Activated CD4-positive, alpha-beta memory T cell treated with anti-CD3 and anti-CD28 coated beads for 36 hours (primary cell): ENCODE measurements around the gene ZMYND12. TPM values are rescaled to one million over a fixed set of nuclear protein-coding genes. Genes with fewer than 3 reads are reported as not detected.

ENCODE experiments used
- CTCF ChIA-PET: fragments of 350-600 bp; sonication (Branson Sonifier 250); formaldehyde crosslinking; loops from one replicate; lab custom pipeline; 2021; ENCODE audit warnings: antibody characterized with exemption, inconsistent platforms; lab: Charles Lee
- POLR2A ChIA-PET: fragments of 350-600 bp; sonication (Branson Sonifier 250); formaldehyde crosslinking; loops from one replicate; lab custom pipeline; 2021; ENCODE audit warnings: antibody characterized with exemption; lab: Charles Lee
- DNase-seq: peaks from one replicate; pipeline ENCODE4 v3.0.0-alpha.2; 2020
- H3K27ac Mint-ChIP-seq: one replicate; pipeline ENCODE4 v1.8.0; 2021; ENCODE audit warnings: mixed read lengths
- H3K27me3 Mint-ChIP-seq: one replicate; pipeline ENCODE4 v1.8.0; 2021; ENCODE audit warnings: mixed read lengths
- H3K36me3 Mint-ChIP-seq: one replicate; pipeline ENCODE4 v1.8.0; 2021; ENCODE audit warnings: mixed read lengths
- H3K4me1 Mint-ChIP-seq: one replicate; pipeline ENCODE4 v1.8.0; 2021; ENCODE audit warnings: low read depth, mixed read lengths
- H3K4me3 Mint-ChIP-seq: one replicate; pipeline ENCODE4 v1.8.0; 2021; ENCODE audit warnings: mild to moderate bottlenecking, mixed read lengths
- H3K9me3 Mint-ChIP-seq: one replicate; pipeline ENCODE4 v1.8.0; 2021; ENCODE audit warnings: mixed read lengths
- intact Hi-C: fragments of 100-400 bp; cut with micrococcal nuclease; formaldehyde crosslinking; loops from one replicate; pipeline ENCODE4 v1.15.1; 2023
- total RNA-seq, 2 experiments: library from RNA; stranded (reverse); gene quantifications; one replicate each; pipeline ENCODE4 v1.2.3, GENCODE V29; 2021

The ZMYND12 gene
- total RNA-seq, 2 experiments from 2014 or later = 0.97 to 1.3 TPM

DNA sequence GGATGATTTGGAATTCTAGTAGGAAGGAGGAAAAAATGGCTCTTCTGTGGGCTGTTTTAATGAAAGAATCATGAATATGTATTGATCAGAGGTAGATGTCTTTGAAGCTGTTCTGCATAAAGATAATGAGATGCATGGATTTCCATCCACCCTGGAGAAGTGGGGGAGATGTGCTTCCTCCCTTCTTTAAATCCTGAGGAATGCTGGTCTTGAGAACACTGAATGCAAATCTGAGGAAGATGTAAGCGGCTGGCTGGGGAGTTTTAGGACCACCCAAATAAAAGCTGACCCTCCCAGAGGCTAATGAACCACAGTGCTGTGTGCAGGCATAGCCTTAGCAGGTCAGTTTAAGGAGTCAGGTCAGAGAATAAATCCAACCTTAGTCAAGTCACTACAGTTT, 37.3 kb downstream of the ZMYND12 start:
- no peak overlapping the region for H3K4me3 Mint-ChIP-seq
- intact Hi-C loops = no loop called here
- ChIA-PET POLR2A (no interaction called here), CTCF (no interaction called here)
- no peak for DNase-seq
- peaks cover 5% of the 10 kb centered on the region for H3K27me3 Mint-ChIP-seq
- H3K4me1 Mint-ChIP-seq = no peaks in the 10 kb centered on the region
- no peak overlapping the region for H3K27ac Mint-ChIP-seq
- H3K9me3 Mint-ChIP-seq = no peaks in the 10 kb centered on the region
- H3K36me3 Mint-ChIP-seq = no peaks in the 10 kb centered on the region

DNA sequence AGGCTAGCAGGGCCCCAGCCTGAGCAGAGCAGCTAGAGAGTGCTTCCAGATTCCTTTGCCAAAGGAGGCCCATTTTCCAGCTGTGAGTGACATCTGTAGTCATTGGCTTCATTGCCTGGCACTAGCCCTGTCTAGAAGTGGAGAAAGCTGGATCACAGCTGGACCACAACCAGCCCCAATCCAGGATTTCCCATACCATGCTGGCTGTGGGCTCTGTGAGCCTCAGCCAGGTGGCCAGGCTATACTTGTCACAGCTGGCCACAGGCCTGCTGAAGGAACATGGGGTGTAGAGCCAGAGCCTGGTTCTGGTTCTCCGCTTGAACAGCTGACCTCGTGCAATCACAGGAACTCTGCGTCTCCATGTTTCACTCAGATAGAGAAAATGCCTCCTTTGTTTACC, 38.7 kb downstream of the ZMYND12 start:
- H3K27me3 Mint-ChIP-seq = peaks cover 5% of the 10 kb centered on the region
- DNase-seq = no peak
- no peaks in the 10 kb centered on the region for H3K36me3 Mint-ChIP-seq
- intact Hi-C loops = no loop called here
- no peak overlapping the region for H3K27ac Mint-ChIP-seq
- no peak overlapping the region for H3K4me3 Mint-ChIP-seq
- H3K9me3 Mint-ChIP-seq = no peaks in the 10 kb centered on the region
- no peaks in the 10 kb centered on the region for H3K4me1 Mint-ChIP-seq
- ChIA-PET CTCF (no interaction called here), POLR2A (interaction anchor here (0.6 kb wide), 1 partner anchor 47 kb away, joined by 3 read pairs; no protein-coding TSS in a partner anchor)

DNA sequence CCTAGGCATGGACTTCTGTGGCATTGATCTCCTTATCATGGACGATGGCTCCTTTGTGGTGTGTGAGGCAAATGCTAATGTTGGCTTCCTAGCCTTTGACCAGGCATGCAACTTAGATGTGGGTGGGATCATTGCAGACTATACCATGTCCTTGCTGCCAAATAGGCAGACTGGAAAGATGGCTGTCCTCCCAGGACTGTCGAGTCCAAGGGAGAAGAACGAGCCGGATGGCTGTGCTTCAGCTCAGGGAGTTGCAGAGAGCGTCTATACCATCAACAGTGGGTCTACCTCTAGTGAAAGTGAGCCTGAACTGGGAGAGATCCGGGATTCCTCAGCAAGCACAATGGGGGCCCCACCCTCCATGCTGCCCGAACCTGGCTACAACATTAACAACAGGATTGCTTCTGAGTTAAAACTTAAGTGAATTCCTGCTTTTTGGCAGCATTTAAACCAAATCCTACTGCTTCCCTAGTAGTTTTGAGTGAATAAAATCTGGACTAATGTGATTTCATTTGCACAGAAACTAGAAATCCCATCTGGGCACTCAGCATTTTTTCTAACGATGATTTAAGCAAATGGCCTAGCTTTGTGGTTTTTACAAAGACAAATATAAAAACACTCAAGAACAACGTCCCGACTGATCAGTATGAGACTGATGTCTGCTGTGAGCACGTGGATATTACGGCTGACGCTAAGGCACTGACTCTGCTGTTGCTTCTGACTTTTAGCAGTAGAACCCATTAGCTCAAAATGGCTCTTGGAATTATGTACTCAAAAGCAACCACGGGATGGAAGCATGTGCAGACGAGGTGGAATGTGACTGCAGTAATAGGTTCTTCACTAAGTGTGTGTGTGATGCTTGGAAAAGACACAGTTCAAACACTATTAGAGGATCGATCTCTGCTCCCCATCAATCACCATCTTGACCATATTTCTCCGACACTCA, 41.0 kb downstream of the ZMYND12 start:
- no peaks in the 10 kb centered on the region for H3K4me1 Mint-ChIP-seq
- POLR2A ChIA-PET = no interaction called here
- H3K4me3 Mint-ChIP-seq = no peak overlapping the region
- peaks cover 5% of the 10 kb centered on the region for H3K27me3 Mint-ChIP-seq
- no peak overlapping the region for H3K27ac Mint-ChIP-seq
- DNase-seq = no peak
- intact Hi-C loops = no loop called here
- CTCF ChIA-PET = no interaction called here
- H3K36me3 Mint-ChIP-seq = no peaks in the 10 kb centered on the region
- H3K9me3 Mint-ChIP-seq = no peaks in the 10 kb centered on the region

DNA sequence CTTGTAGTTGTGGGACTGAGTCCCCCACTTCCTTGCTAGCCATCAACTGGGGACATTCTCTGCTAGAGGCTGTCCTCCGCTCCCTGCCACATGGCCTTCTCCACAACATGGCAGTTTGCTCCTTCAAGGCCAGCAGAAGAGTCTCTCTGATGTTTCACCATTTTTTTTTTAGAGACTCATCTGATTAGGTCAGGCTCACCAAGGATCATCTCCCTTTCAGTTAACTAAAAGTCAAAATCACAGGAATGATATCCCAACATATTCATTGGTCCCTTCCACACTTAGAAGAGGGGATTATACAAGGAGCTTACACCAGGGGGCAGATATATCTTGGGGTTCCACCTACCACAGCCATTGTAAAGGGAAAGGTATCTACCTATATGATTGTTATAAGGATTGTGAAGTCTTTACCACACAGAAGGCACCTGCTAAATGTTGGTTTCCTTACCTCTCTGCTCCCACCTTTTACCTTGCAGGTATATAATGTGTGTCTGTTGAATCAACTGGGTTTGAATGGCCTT, 51.9 kb downstream of the ZMYND12 start:
- Mint-ChIP-seq H3K27ac (no peak overlapping the region), H3K4me3 (no peak overlapping the region), H3K27me3 (peaks cover 1% of the 10 kb centered on the region), H3K4me1 (no peaks in the 10 kb centered on the region), H3K9me3 (no peaks in the 10 kb centered on the region), H3K36me3 (no peaks in the 10 kb centered on the region)
- CTCF ChIA-PET = no interaction called here
- DNase-seq = no peak
- intact Hi-C loops = no loop called here
- POLR2A ChIA-PET = no interaction called here

DNA sequence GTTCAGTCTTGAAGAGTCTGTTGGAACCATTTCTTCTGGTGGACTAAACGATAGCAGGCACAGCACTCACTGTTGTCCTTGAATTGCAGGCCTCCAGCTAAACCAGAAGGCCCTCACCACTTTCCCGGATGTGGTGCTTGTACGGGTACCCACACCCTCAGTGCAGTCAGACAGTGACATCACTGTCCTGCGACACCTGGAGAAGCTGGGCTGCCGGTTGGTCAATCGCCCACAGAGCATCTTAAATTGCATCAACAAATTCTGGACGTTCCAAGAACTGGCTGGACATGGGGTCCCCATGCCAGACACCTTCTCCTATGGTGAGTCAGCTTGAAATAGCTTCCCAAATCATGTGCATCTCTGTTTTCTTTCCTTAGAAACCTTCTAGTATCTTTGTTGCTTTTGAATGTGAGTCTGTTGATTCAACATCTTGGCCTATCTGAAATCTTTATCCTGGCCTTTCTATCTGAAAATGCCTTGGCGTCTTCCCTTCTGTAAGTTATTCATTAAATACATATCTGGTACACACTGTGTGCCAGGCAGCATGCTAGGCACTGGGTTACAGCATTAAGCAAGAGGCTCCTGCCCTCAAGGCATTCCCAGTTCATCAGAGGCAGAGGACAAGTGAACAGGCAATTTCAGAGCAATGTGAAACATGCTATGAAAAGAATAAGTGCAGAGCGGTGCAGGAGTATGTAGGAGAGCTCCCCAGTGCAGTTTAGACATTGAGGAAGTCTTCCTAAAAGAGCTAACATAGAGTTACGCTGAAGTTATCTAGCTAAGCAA, 56.3 kb downstream of the ZMYND12 start:
- no peaks in the 10 kb centered on the region for H3K36me3 Mint-ChIP-seq
- H3K27me3 Mint-ChIP-seq = peaks cover 1% of the 10 kb centered on the region
- H3K4me3 Mint-ChIP-seq = no peak overlapping the region
- no peak overlapping the region for H3K27ac Mint-ChIP-seq
- ChIA-PET CTCF (interaction anchor here (1.9 kb wide), 1 partner anchor 226 kb away, joined by 5 read pairs; no protein-coding TSS in a partner anchor), POLR2A (no interaction called here)
- H3K9me3 Mint-ChIP-seq = no peaks in the 10 kb centered on the region
- DNase-seq = no peak
- H3K4me1 Mint-ChIP-seq = no peaks in the 10 kb centered on the region
- intact Hi-C loops = no loop called here

DNA sequence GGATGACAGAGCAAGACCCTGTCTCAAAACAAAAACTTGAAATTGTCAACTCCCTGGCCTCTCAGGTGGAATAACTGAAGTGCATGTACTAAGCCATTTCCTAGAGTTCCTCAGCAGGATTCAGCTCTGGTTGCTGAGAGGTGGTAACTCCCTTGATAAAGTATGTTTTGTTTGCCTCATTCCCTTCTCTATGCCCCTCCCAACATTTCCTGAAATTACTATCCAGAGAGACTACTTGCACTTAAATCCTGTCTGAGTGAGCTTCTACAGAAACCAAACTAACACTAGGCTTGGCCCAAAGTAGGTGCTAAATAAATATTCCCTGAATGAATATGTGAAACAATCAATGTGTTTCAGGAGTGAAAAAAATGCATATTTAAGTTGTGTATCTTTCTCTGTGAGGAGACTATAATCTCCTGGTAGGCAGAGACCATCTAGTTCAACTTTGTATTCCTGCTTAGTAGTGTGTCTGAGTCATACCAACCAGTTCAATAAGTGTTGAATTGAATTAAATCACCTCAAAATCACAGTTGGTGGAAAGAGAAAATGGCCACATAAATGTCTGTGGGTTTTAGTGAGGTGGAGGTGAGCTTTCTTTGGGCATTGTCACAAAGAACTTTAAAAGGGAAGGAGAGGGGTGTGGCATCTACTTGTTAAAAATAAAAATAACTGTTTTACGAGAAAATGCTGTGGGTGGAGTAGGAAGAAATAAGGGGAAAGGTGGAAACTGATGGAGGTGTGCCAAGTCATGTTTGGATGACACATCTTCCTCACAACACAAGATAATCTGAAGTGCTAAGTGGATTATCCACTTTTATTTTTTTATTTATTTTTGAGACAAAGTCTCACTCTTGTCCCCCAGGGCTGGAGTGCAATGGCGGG, 62.6 kb downstream of the ZMYND12 start:
- H3K9me3 Mint-ChIP-seq = no peaks in the 10 kb centered on the region
- H3K36me3 Mint-ChIP-seq = no peaks in the 10 kb centered on the region
- H3K4me3 Mint-ChIP-seq = no peak overlapping the region
- CTCF ChIA-PET = interaction anchor here (1.2 kb wide), 1 partner anchor 11 kb away, joined by 3 read pairs; no protein-coding TSS in a partner anchor
- POLR2A ChIA-PET = no interaction called here
- peaks cover 3% of the 10 kb centered on the region for H3K27me3 Mint-ChIP-seq
- no peak for DNase-seq
- intact Hi-C loops = no loop called here
- H3K27ac Mint-ChIP-seq = no peak overlapping the region
- peaks cover 10% of the 10 kb centered on the region for H3K4me1 Mint-ChIP-seq

DNA sequence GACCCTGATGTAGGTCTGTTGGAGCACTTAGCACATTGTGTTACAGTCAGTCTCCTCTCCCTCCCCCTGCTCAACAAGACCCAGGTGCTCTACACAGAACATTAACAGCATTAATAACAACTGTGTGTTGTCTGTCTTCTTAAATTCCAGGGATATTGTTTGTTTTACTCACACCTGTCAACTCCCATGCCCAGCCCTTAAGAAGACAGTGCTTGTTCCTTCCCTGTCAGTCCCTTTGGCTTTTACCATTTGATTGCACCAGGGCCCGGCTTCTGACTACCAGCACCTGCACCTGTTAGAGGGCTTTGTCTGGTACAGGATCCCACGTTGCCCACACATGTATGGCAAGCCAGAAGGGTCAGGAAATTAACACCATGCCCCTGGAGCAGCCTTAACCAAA, 63.6 kb downstream of the ZMYND12 start:
- Mint-ChIP-seq H3K9me3 (no peaks in the 10 kb centered on the region), H3K4me3 (no peak overlapping the region), H3K27ac (no peak overlapping the region), H3K4me1 (peaks cover 10% of the 10 kb centered on the region), H3K36me3 (no peaks in the 10 kb centered on the region), H3K27me3 (peaks cover 5% of the 10 kb centered on the region)
- ChIA-PET CTCF (interaction anchor here (1.2 kb wide), 1 partner anchor 10 kb away, joined by 3 read pairs; no protein-coding TSS in a partner anchor), POLR2A (no interaction called here)
- intact Hi-C loops = no loop called here
- no peak for DNase-seq

DNA sequence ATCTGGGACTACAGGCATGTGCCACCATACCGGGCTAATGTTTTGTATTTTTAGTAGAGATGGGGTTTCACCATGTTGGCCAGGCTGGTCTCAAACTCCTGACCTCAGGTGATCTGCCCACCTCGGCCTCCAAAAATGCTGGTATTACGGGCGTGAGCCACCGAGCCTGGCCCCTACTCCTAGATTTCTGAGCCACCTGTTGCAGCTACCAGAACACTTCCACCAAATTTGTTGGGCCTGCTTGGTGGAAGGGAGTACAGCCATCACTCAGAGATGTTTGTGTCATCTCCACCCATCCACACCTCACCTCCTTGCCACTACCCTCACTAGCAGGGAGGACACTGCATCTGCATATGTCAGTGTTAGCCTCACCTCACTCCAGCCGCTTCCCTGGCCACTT, 69.8 kb downstream of the ZMYND12 start:
- H3K4me3 Mint-ChIP-seq = no peak overlapping the region

DNA sequence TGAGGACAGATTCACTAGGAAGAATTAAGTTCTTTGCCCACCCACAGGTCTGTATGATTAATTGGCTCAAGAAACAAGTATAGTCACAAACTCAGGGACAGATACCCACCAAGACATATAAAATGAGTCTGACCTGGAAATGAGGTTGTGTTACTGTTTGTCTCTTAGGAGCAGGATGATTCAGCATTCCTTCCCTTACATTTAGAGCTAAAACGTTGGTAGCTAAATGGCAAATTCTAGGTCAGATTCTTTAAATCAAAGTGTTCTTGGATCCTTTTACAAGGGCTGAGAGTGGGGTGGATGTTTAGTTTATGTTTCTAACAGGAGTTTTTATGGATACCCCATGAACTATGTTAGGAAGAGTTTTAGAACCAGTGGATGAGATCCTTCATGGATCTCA, 70.5 kb downstream of the ZMYND12 start:
- no peaks in the 10 kb centered on the region for H3K36me3 Mint-ChIP-seq
- DNase-seq = no peak
- peaks cover 21% of the 10 kb centered on the region for H3K27me3 Mint-ChIP-seq
- H3K27ac Mint-ChIP-seq = no peak overlapping the region
- intact Hi-C loops = no loop called here
- POLR2A ChIA-PET = no interaction called here
- CTCF ChIA-PET = no interaction called here
- peaks cover 3% of the 10 kb centered on the region for H3K4me1 Mint-ChIP-seq
- no peaks in the 10 kb centered on the region for H3K9me3 Mint-ChIP-seq
- H3K4me3 Mint-ChIP-seq = no peak overlapping the region

More for the DNA sequence above, 69.8 kb downstream of the ZMYND12 start:
- ChIA-PET POLR2A (no interaction called here), CTCF (no interaction called here)
- DNase-seq = no peak
- Mint-ChIP-seq H3K27me3 (peaks cover 21% of the 10 kb centered on the region), H3K9me3 (no peaks in the 10 kb centered on the region), H3K4me1 (peaks cover 3% of the 10 kb centered on the region), H3K27ac (no peak overlapping the region), H3K36me3 (no peaks in the 10 kb centered on the region)
- intact Hi-C loops = no loop called here

DNA sequence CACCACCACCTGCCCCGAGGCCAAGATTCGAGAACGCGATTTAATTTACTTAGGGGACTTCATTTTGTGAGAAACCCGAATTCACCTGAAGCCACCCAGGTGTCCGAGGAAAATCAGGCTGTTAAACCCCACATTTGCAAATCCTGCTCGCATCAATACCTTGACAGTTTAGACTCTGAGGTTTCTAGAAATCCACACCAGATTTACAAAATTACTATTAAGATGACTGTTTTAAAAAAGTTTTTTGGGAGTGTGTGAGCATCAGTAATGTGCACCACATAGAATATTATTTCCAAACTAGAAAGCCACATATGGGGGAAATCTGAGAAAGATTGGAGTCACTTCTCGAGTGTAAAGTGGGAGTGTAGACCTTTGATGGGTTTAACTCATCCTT, 74.5 kb downstream of the ZMYND12 start:
- peaks cover 7% of the 10 kb centered on the region for H3K4me1 Mint-ChIP-seq
- ChIA-PET POLR2A (no interaction called here), CTCF (no interaction called here)
- no peak for DNase-seq
- H3K36me3 Mint-ChIP-seq = no peaks in the 10 kb centered on the region
- no peak overlapping the region for H3K27ac Mint-ChIP-seq
- peaks cover 29% of the 10 kb centered on the region for H3K27me3 Mint-ChIP-seq
- peak overlapping the region; percentile 69 for H3K4me3 Mint-ChIP-seq
- intact Hi-C loops = no loop called here
- H3K9me3 Mint-ChIP-seq = no peaks in the 10 kb centered on the region

DNA sequence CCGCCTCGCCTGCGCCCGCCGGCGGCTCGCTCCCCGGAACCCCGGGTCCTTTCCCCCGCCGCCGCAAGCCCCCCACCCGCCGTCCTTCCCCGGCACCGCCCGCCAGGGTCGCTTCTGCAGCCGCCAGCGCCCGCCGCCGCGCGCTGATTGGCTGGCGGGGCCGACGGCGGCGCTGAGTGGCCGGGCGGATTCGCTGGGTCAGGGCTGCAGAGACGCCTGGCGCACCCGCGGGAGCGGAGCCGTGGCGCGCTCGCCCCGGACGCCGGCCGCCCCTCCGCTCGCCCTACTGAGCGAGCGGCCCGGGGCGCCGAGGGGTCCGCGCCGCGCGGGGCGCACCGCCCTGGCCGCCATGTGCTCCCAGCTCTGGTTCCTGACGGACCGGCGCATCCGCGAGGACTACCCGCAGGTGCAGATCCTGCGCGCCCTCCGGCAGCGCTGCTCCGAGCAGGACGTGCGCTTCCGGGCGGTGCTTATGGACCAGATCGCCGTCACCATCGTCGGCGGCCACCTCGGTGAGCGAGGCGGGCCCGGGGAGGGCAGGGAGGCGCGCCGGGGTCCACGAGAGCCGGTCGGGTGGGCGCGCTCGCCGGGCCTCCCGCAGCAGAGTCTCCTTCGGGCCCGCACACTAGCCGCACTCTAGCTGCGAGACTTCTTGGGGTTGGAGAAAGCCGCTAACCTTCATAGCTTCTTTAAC, 75.1 kb downstream of the ZMYND12 start, which contains the start of gene RIMKLA:
TSS of gene RIMKLA (plus strand) at position 207 of the 694 bp plus-strand sequence. CDS start at position 350, 143 bp downstream.
- CTCF ChIA-PET = no interaction called here
- Mint-ChIP-seq H3K36me3 (no peaks in the 10 kb centered on the region), H3K4me1 (peaks cover 7% of the 10 kb centered on the region), H3K27me3 (peaks cover 29% of the 10 kb centered on the region), H3K27ac (no peak within 1 kb of the TSS), H3K9me3 (no peaks in the 10 kb centered on the region), H3K4me3 (peak within 1 kb of the TSS; percentile 71)
- DNase-seq = peak; percentile 58
- POLR2A ChIA-PET = no interaction called here
- intact Hi-C loops = no loop called here
